BLaER1 treated with 17β-estradiol and CSF1 and Interleukin-3, amounts not matched to agents 10 nM and 100 nM (cell line): ENCODE measurements around the gene TACR1.
A peak's percentile ranks its signal among the peaks of the same experiment; 100 is the strongest.

Experiments
- H3K27ac ChIP-seq, 11 experiments: shearing (Covaris generic); formaldehyde crosslinking; 2 replicates each; pipeline ENCODE4 v1.8.1; 2022
- H3K27me3 ChIP-seq, 11 experiments: shearing (Covaris generic); formaldehyde crosslinking; 2 replicates each; pipeline ENCODE4 v1.8.1; 2022
- H3K36me3 ChIP-seq, 11 experiments: shearing (Covaris generic); formaldehyde crosslinking; 2 replicates each; pipeline ENCODE4 v1.8.1; 2022
- H3K4me1 ChIP-seq, 10 experiments: shearing (Covaris generic); formaldehyde crosslinking; 2 replicates each; pipeline ENCODE4 v1.8.1; 2022
- H3K4me2 ChIP-seq, 11 experiments: shearing (Covaris generic); formaldehyde crosslinking; 2 replicates each; pipeline ENCODE4 v1.8.1; 2022
- H3K4me3 ChIP-seq, 10 experiments: shearing (Covaris generic); formaldehyde crosslinking; 2 replicates each; pipeline ENCODE4 v1.8.1; 2022
- H3K9ac ChIP-seq, 11 experiments: shearing (Covaris generic); formaldehyde crosslinking; 2 replicates each; pipeline ENCODE4 v1.8.1; 2022
- H3K9me3 ChIP-seq, 11 experiments: shearing (Covaris generic); formaldehyde crosslinking; replicated peaks in 1 of 11; 2 replicates each; pipeline ENCODE4 v1.8.1; 2022
- H4K20me1 ChIP-seq, 11 experiments: shearing (Covaris generic); formaldehyde crosslinking; 2 replicates each; pipeline ENCODE4 v1.8.1; 2022
- Cebpa-rat ChIP-seq, 11 experiments: shearing (Covaris generic); IDR thresholded peaks; 2 replicates each; pipeline ENCODE4 v1.8.1; 2022

TACR1 gene

GRCh38 chr2:75041731-75042600, 157.4 kb downstream of the TACR1 start:
- no peak for TF ChIP-seq Cebpa-rat (IDR thresholded peaks at IDR 0.05)
- H3K4me2 ChIP-seq, result peak overlapping the region in 10 of 11 experiments; percentile 4 to 71 (median 49); a peak in 18 of 22 replicates
- H3K27ac ChIP-seq, result no peak overlapping the region; a peak in 1 of 22 replicates

GRCh38 chr2:75041226-75041625, 158.1 kb downstream of the TACR1 start:
- Histone ChIP-seq H3K4me2 (peak overlapping the region in 5 of 11 experiments; percentile 20 to 71 (median 63); a peak in 8 of 22 replicates), H3K4me3 (no peak overlapping the region), H3K27me3 (no peaks in the 10 kb centered on the region), H3K9me3 (peaks cover 0 to 13% (median 0%) of the 10 kb centered on the region in 11 experiments; a peak in 3 of 22 replicates), H3K9ac (no peak overlapping the region), H4K20me1 (no peaks in the 10 kb centered on the region), H3K4me1 (peaks cover 0 to 32% (median 8%) of the 10 kb centered on the region in 10 experiments; a peak in 16 of 20 replicates), H3K27ac (no peak overlapping the region; a peak in 1 of 22 replicates), H3K36me3 (no peaks in the 10 kb centered on the region)
- no peak for TF ChIP-seq Cebpa-rat (IDR thresholded peaks at IDR 0.05)

More at GRCh38 chr2:75041731-75042600, 157.4 kb downstream of the TACR1 start:
- H3K9ac ChIP-seq, result no peak overlapping the region
- peaks cover 0 to 13% (median 0%) of the 10 kb centered on the region in 11 experiments; a peak in 3 of 22 replicates for H3K9me3 ChIP-seq
- H3K36me3 ChIP-seq, result no peaks in the 10 kb centered on the region
- H3K27me3 ChIP-seq, result no peaks in the 10 kb centered on the region
- no peak overlapping the region for H3K4me3 ChIP-seq
- H3K4me1 ChIP-seq, result peaks cover 0 to 27% (median 8%) of the 10 kb centered on the region in 10 experiments; a peak in 16 of 20 replicates
- no peaks in the 10 kb centered on the region for H4K20me1 ChIP-seq

GRCh38 chr2:75035444-75036353, 163.6 kb downstream of the TACR1 start:
- no peak overlapping the region; a peak in 1 of 22 replicates for H3K27ac ChIP-seq
- H4K20me1 ChIP-seq, result no peaks in the 10 kb centered on the region
- H3K4me3 ChIP-seq, result no peak overlapping the region
- H3K9me3 ChIP-seq, result peaks cover 0 to 13% (median 0%) of the 10 kb centered on the region in 11 experiments; a peak in 3 of 22 replicates
- H3K9ac ChIP-seq, result no peak overlapping the region
- no peak for TF ChIP-seq Cebpa-rat (IDR thresholded peaks at IDR 0.05)
- H3K4me2 ChIP-seq, result peak overlapping the region in 5 of 11 experiments; percentile 8 to 77 (median 48); a peak in 8 of 22 replicates
- H3K4me1 ChIP-seq, result peaks cover 0 to 43% (median 4%) of the 10 kb centered on the region in 10 experiments; a peak in 10 of 20 replicates
- H3K27me3 ChIP-seq, result no peaks in the 10 kb centered on the region
- H3K36me3 ChIP-seq, result no peaks in the 10 kb centered on the region

- no peaks in the 10 kb centered on the region for H4K20me1 ChIP-seq
- H3K36me3 ChIP-seq, result no peaks in the 10 kb centered on the region
- H3K27ac ChIP-seq, result no peak overlapping the region
- H3K4me1 ChIP-seq, result peaks cover 0 to 37% (median 4%) of the 10 kb centered on the region in 10 experiments; a peak in 10 of 20 replicates
- H3K4me2 ChIP-seq, result peak overlapping the region in 2 of 11 experiments; percentile 21 to 71; a peak in 4 of 22 replicates
- no peaks in the 10 kb centered on the region for H3K27me3 ChIP-seq
- H3K9me3 ChIP-seq, result peaks cover 0 to 4% (median 0%) of the 10 kb centered on the region in 11 experiments; a peak in 3 of 22 replicates
- no peak overlapping the region for H3K9ac ChIP-seq
- no peak overlapping the region for H3K4me3 ChIP-seq
- TF ChIP-seq Cebpa-rat (IDR thresholded peaks at IDR 0.05), result no peak
These were observed 165.8 kb downstream of the TACR1 start for GRCh38 chr2:75033516-75033915.

GRCh38 chr2:75031906-75032803, 167.2 kb downstream of the TACR1 start:
- Histone ChIP-seq H3K9me3 (no peaks in the 10 kb centered on the region), H3K36me3 (peaks cover 0 to 7% (median 0%) of the 10 kb centered on the region in 11 experiments; a peak in 2 of 22 replicates), H3K27ac (no peak overlapping the region), H3K4me2 (no peak overlapping the region), H3K9ac (no peak overlapping the region), H4K20me1 (no peaks in the 10 kb centered on the region), H3K27me3 (no peaks in the 10 kb centered on the region), H3K4me3 (no peak overlapping the region), H3K4me1 (peaks cover 0 to 37% (median 4%) of the 10 kb centered on the region in 10 experiments; a peak in 10 of 20 replicates)
- no peak for TF ChIP-seq Cebpa-rat (IDR thresholded peaks at IDR 0.05)

GRCh38 chr2:75031171-75031570, 168.1 kb downstream of the TACR1 start:
- H3K36me3 ChIP-seq, result peaks cover 0 to 7% (median 0%) of the 10 kb centered on the region in 11 experiments; a peak in 2 of 22 replicates
- TF ChIP-seq Cebpa-rat (IDR thresholded peaks at IDR 0.05), result no peak

GRCh38 chr2:75030218-75031009, 168.9 kb downstream of the TACR1 start:
- Histone ChIP-seq H3K27ac (no peak overlapping the region), H3K9ac (no peak overlapping the region), H3K4me3 (no peak overlapping the region), H3K9me3 (no peaks in the 10 kb centered on the region), H4K20me1 (no peaks in the 10 kb centered on the region), H3K36me3 (peaks cover 0 to 7% (median 0%) of the 10 kb centered on the region in 11 experiments; a peak in 2 of 22 replicates), H3K4me1 (peaks cover 0 to 24% (median under 1%) of the 10 kb centered on the region in 10 experiments; a peak in 8 of 20 replicates), H3K27me3 (no peaks in the 10 kb centered on the region), H3K4me2 (no peak overlapping the region)
- TF ChIP-seq Cebpa-rat (IDR thresholded peaks at IDR 0.05), result no peak

More at GRCh38 chr2:75031171-75031570, 168.1 kb downstream of the TACR1 start:
- Histone ChIP-seq H3K4me2 (no peak overlapping the region), H3K9me3 (no peaks in the 10 kb centered on the region), H3K27me3 (no peaks in the 10 kb centered on the region), H3K9ac (no peak overlapping the region), H4K20me1 (no peaks in the 10 kb centered on the region), H3K27ac (no peak overlapping the region), H3K4me1 (peaks cover 0 to 31% (median 4%) of the 10 kb centered on the region in 10 experiments; a peak in 10 of 20 replicates), H3K4me3 (no peak overlapping the region)
